T-helper 2 cell treated with Interferon-gamma antibody and Interleukin-4, amounts not matched to agents 5 μg/mL and 100 μg/mL, for 36 hours (primary cell): ENCODE results near the gene TSC22D3.

Experiments used
- DNase-seq: peaks from one replicate; pipeline ENCODE4 v3.0.0; 2021; ENCODE audit warnings: low spot score
- H3K27ac Mint-ChIP-seq: one replicate; pipeline ENCODE4 v1.8.0; 2021; ENCODE audit warnings: mild to moderate bottlenecking, mixed read lengths
- H3K27me3 Mint-ChIP-seq: one replicate; pipeline ENCODE4 v1.8.0; 2021; ENCODE audit warnings: low read depth, mixed read lengths
- H3K36me3 Mint-ChIP-seq: one replicate; pipeline ENCODE4 v1.8.0; 2021; ENCODE audit warnings: low read depth, mixed read lengths
- H3K4me1 Mint-ChIP-seq: one replicate; pipeline ENCODE4 v1.8.0; 2021; ENCODE audit warnings: low read depth, mixed read lengths
- H3K4me3 Mint-ChIP-seq: one replicate; pipeline ENCODE4 v1.8.0; 2022; ENCODE audit warnings: mild to moderate bottlenecking, moderate library complexity, mixed read lengths
- H3K9me3 Mint-ChIP-seq: one replicate; pipeline ENCODE4 v1.8.0; 2021; ENCODE audit warnings: mixed read lengths

Gene TSC22D3

DNA sequence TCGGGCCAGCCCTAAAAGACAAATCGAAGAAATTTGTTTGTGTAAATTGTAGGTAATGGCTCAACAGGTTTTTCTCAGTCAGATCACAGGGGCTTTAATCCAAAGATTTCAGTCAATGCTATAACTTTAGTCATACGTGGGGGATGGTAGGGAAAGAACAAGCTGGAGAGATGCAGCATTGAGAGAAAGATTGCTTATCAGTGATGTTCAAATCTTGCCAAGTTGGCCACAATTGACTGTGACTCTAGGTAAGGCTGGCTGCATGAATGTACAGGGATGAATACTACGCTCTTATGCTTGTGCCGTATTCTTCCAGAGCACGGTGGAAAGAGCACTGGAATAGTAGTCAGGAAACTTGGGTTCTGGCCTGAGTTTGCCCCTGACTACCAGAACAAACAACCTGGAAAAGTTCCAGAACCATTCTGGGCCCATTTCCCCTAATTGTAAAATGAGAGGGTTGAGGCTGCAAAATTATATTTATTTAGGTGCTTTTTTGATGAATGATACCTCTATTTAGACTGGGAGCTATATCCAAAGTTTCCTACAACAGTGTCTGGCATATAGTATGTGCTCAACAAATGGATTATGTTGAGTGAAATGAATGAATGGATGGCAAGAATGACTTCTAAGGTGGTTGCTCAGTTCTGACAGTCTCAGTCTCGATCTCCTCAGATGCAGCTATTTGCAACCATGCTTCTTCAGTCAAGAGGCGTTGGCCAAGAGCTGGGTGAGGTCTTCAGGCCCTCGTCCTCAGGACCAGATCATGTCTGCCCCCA lies 44.4 kb downstream of the TSC22D3 start:
- Mint-ChIP-seq H3K4me3 (no peak overlapping the region), H3K4me1 (no peaks in the 10 kb centered on the region), H3K9me3 (no peaks in the 10 kb centered on the region), H3K27me3 (no peaks in the 10 kb centered on the region), H3K36me3 (no peaks in the 10 kb centered on the region), H3K27ac (no peak overlapping the region)
- DNase-seq = no peak

DNA sequence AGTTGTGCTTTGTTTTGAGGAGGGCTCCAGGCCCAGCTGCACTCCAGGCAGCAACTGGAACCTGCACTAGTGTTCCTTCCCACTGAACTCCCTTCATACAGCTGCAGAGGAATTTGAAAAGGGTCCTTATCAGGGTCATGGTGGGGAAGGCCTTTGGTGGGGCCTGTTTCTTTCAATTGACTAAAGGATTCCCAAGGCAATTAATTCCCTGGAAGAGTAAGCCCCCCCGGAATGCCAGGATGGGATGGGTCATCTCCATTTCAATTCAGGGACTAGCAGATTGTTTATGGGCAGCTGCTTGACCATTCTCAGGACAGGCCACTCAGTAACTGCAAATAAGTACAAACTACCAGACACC lies 45.3 kb downstream of the TSC22D3 start:
- Mint-ChIP-seq H3K27me3 (no peaks in the 10 kb centered on the region), H3K4me3 (no peak overlapping the region), H3K9me3 (no peaks in the 10 kb centered on the region), H3K4me1 (no peaks in the 10 kb centered on the region), H3K36me3 (no peaks in the 10 kb centered on the region), H3K27ac (no peak overlapping the region)
- no peak for DNase-seq

DNA sequence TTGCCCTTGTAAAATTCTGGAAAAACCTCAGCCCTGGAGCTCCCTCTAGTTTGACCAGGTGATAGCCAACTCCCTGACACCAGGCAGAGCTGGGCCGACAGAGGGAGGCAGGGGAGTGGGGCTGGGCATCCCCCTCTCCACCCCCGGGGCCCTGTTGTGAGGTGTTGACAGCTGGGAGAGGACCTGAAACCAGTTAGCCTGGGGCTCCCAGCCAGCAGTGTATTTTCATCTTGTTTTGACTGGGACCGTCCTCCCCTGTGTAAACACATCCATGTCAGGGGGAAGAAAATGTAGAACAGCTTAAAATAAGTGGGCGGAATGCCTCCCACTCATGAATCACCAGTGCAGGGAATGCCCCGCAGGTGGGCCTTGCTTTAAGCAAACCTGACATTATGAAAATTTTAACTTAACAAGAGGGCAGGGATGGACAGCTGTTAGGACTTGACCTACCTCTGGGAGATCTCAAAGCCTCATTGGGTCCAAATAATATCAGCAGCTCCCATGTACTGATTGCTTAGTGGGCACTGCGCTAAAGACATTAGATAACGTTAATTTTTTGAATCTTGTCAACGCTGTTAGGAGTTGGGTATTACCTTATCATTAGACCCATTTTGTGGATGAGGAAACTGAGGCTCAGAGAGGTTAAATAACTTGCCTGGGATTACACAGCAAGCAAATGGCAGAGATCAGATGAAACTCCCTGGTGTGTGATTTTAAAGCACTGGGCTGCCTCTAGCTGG lies 45.9 kb downstream of the TSC22D3 start:
- no peak for DNase-seq
- H3K4me3 Mint-ChIP-seq = no peak overlapping the region
- H3K4me1 Mint-ChIP-seq = no peaks in the 10 kb centered on the region
- H3K27ac Mint-ChIP-seq = no peak overlapping the region
- H3K9me3 Mint-ChIP-seq = no peaks in the 10 kb centered on the region
- H3K27me3 Mint-ChIP-seq = no peaks in the 10 kb centered on the region
- H3K36me3 Mint-ChIP-seq = no peaks in the 10 kb centered on the region

DNA sequence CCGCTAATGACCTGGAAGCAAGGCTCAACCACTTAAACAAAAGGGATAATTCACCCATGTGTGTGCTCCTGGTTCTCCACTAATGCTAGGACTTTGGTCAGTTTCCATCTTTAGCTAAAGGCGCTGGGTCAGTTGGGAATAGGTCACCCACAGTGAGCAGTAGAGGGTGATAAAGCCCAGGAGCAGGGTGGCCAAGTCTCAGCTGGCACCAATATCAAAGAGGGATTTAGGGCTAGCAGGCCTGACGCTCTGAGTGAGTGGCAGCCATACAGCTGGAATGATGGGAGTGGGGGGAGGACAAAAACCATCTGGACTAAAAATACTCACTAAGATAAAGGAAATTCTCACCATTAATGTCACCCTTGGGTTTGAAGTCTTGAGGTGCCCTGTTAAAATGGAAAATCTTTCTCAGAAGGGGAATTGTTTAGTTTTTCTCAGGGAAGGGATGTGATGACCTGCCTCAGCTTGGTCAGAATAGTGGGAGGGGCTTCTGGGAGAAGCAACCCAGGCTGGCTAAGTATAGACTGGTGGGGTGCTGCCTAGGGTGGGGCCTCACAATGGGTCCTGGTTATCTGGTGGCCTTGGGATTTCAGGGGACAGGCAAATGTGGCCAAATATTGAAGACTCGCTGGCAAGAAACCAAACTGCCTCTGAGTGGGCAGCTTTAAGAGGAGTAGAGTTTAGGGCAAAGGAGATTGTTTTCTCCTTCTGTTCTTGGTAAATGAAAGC lies 47.1 kb downstream of the TSC22D3 start:
- Mint-ChIP-seq H3K9me3 (no peaks in the 10 kb centered on the region), H3K4me1 (no peaks in the 10 kb centered on the region), H3K4me3 (no peak overlapping the region), H3K27me3 (no peaks in the 10 kb centered on the region), H3K36me3 (no peaks in the 10 kb centered on the region), H3K27ac (no peak overlapping the region)
- no peak for DNase-seq

DNA sequence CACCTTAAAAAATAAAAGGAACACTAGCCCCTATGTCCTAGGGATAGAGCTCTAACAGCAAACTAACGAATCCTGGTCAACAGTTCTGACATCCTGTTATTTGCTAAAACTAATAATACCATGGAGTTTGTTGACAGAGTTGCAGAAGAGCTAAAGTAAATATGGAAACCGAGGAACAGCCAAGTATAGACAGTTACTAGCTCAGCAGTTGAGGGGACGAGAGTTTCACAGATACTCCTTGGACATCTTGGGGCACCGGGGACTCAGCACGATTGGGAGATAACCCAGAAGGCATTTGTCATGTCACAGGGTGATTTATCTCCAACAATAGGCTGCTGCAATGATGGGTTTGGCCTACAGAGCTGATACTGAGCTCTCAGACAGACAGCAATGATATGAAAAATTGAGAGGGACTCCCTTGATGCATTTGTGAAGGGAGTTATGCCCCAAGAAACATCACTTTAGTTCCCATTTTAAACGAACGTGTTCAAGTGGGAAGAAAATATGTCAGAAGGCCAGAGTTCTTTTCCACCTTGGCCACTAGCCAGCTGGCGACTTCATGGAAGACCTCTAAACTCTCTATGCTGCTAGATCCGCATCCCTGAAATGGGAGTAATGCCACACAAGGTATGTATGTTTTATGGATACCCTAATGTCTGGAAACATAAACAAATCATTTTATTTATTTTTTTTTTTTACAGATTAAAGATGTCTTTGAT lies 48.6 kb downstream of the TSC22D3 start:
- H3K27me3 Mint-ChIP-seq = peaks cover under 1% of the 10 kb centered on the region
- no peaks in the 10 kb centered on the region for H3K4me1 Mint-ChIP-seq
- no peak for DNase-seq
- H3K9me3 Mint-ChIP-seq = no peaks in the 10 kb centered on the region
- H3K4me3 Mint-ChIP-seq = no peak overlapping the region
- no peak overlapping the region for H3K27ac Mint-ChIP-seq
- no peaks in the 10 kb centered on the region for H3K36me3 Mint-ChIP-seq

DNA sequence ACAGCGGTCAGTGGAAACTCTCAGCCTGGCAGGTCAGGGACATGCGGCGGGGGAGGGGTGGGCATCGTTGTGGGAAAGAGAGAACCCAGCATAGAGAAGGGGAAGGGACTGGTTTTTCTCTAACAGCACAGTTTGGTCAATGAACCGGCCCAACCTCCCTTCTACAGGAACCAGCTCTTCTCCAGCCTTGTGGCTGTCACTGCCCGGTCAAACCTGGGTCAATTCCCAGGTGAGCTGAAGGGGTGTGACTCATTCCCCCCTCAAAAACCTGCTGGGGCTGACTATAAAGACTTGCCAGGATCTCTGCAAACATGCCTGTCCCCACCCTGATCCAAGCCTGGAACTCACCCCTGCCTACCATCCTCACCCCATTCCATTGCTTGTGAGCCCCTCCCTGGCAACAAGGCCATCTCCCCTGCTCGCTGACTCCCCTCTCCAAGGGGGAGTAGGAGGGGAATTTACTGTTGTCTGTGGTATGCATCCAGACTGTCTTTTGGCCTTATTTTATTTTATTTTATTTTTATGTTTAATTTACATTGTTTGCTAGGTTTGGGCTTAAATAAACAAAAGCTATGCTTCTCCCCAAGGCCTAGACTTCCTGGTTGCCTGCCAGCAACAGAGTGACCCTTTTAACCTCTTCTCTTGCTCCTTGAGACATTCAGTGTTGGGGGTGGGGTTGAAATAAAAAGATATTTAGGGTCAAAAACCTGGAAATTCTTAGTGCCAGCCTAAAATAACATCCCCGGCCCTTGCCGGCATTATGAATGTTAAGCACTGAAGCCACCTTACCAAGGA lies 49.6 kb downstream of the TSC22D3 start:
- Mint-ChIP-seq H3K4me3 (no peak overlapping the region), H3K27me3 (peaks cover 2% of the 10 kb centered on the region), H3K36me3 (no peaks in the 10 kb centered on the region), H3K4me1 (no peaks in the 10 kb centered on the region), H3K27ac (no peak overlapping the region), H3K9me3 (no peaks in the 10 kb centered on the region)
- DNase-seq = no peak

DNA sequence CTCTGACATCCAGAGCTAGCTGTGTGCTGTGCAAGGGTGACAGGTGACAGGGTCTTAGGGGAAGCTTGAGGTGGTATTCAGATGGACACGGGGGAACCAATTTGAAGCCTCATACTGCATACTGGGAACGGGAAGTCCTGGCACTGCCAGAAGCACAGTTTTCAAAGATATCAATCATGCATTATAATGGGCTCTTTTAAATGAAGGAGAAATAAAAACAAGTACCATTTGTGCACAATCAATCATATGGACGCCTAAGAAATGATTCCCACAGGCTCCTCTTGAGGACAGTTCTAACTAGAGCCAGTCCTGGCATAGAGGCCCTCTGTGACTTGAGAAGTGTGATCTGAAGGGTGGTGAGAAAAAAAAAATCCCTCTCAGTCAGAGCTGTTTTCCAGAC lies 50.9 kb downstream of the TSC22D3 start:
- no peak for DNase-seq
- no peak overlapping the region for H3K4me3 Mint-ChIP-seq
- peaks cover 2% of the 10 kb centered on the region for H3K27me3 Mint-ChIP-seq
- H3K36me3 Mint-ChIP-seq = no peaks in the 10 kb centered on the region
- no peaks in the 10 kb centered on the region for H3K9me3 Mint-ChIP-seq
- no peak overlapping the region for H3K27ac Mint-ChIP-seq
- H3K4me1 Mint-ChIP-seq = no peaks in the 10 kb centered on the region

DNA sequence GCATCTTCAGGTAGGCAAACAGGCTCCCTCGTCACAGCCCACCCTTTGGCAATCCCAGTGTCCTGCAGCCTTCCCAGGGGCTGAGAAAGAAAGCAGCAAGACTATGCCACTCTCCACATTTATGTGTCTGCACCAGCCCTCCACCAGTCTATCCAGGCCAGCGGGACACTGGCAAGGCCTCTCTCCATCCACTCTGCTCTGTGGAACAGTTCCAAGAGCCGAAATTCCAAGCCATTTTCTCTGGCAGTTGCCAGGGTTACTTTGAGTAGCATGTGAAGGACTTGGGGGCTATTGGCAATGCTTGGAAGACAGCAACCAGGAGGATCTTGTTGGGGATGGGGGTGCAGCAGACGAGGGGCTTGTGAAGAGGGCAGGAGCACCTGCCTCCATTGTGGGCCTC lies 52.1 kb downstream of the TSC22D3 start:
- Mint-ChIP-seq H3K9me3 (no peaks in the 10 kb centered on the region), H3K27ac (no peak overlapping the region), H3K27me3 (peaks cover 2% of the 10 kb centered on the region), H3K4me1 (no peaks in the 10 kb centered on the region), H3K4me3 (no peak overlapping the region), H3K36me3 (no peaks in the 10 kb centered on the region)
- DNase-seq = no peak

DNA sequence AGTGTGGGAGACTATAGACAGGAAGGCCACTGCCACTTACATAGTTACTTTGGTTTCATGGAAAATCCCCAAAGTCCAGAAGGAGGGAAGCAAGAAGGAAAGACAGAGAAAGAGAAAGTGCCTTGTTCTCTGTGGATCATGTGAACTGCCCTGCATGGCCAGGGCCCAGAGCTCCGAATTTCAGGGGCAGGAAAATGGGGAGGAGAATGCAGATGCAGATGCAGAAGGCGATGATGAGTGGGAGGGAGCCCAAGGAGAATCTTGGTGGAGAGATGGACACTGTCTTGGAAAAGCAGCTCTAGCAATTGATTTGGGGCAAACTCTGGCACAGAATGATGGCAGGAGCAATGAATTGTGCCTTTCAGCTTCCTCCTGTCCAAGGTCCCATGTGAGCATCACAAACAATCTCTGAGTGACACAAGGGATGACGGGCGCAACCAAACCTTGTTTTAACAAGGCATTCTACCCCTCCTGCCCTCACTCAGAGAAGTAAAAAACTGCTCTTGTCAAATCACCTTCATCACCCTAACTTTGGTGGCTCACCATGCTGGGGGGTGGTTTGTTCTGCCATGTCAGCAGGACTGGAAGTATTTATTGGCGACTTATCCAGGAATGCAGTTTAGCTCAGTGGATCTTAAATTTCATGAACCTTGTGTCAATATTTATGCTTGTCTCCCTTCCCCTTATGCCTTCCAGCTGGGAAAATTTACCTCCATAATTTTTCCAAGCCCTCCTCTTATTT lies 53.5 kb downstream of the TSC22D3 start:
- no peak overlapping the region for H3K4me3 Mint-ChIP-seq

DNA sequence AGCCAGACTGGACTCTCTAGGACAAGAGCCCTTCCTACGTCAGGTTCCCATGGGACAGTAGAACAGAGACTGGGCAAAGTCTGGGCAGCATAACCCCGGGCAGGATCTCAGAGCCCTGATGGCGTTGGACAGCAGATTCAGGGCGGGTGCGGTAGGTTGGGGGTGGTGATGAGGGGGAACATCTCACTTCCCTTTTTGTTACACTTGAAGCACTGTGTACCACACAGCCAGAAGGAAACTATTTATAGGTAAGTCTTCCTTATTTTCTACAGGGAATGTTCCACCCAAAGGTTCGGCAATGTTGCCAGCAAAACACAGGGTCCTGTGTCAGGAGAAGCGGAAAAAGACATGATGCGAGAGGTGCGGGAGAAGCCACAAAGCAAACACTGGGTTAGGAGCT lies 54.3 kb downstream of the TSC22D3 start:
- Mint-ChIP-seq H3K4me1 (peaks cover 10% of the 10 kb centered on the region), H3K9me3 (no peaks in the 10 kb centered on the region), H3K36me3 (no peaks in the 10 kb centered on the region), H3K27ac (no peak overlapping the region), H3K4me3 (no peak overlapping the region), H3K27me3 (peaks cover 2% of the 10 kb centered on the region)
- DNase-seq = no peak

More for the DNA sequence above, 53.5 kb downstream of the TSC22D3 start:
- no peak overlapping the region for H3K27ac Mint-ChIP-seq
- H3K9me3 Mint-ChIP-seq = no peaks in the 10 kb centered on the region
- peaks cover 10% of the 10 kb centered on the region for H3K4me1 Mint-ChIP-seq
- peaks cover 2% of the 10 kb centered on the region for H3K27me3 Mint-ChIP-seq
- DNase-seq = no peak
- H3K36me3 Mint-ChIP-seq = no peaks in the 10 kb centered on the region

DNA sequence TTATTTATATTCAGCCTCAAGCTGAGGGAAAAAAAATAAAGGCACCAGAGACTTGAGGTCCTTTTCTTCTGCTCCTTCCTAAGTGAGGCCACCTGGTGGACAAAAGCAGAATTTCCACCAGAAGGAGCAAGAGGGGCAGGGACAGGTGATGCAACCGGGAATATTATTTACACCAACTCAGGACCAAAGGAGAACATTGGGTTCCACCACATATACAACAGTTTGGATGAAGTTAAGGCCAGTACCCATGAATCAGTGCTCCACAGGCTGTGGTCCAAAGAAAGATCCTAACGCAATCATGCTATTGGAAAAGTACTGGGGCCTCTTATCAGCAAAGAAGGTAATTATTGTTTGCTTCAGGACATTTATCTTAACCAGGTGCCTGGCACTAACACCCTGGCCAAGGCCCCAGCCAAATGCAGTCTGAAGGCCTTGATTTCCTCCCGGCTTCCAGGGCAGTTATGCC lies 57.4 kb downstream of the TSC22D3 start:
- H3K4me1 Mint-ChIP-seq = peaks cover 29% of the 10 kb centered on the region
- peaks cover 27% of the 10 kb centered on the region for H3K36me3 Mint-ChIP-seq
- H3K4me3 Mint-ChIP-seq = peak overlapping the region; percentile 94
- DNase-seq = peak; percentile 45
- H3K9me3 Mint-ChIP-seq = no peaks in the 10 kb centered on the region
- peaks cover 2% of the 10 kb centered on the region for H3K27me3 Mint-ChIP-seq
- H3K27ac Mint-ChIP-seq = peak overlapping the region; percentile 95

DNA sequence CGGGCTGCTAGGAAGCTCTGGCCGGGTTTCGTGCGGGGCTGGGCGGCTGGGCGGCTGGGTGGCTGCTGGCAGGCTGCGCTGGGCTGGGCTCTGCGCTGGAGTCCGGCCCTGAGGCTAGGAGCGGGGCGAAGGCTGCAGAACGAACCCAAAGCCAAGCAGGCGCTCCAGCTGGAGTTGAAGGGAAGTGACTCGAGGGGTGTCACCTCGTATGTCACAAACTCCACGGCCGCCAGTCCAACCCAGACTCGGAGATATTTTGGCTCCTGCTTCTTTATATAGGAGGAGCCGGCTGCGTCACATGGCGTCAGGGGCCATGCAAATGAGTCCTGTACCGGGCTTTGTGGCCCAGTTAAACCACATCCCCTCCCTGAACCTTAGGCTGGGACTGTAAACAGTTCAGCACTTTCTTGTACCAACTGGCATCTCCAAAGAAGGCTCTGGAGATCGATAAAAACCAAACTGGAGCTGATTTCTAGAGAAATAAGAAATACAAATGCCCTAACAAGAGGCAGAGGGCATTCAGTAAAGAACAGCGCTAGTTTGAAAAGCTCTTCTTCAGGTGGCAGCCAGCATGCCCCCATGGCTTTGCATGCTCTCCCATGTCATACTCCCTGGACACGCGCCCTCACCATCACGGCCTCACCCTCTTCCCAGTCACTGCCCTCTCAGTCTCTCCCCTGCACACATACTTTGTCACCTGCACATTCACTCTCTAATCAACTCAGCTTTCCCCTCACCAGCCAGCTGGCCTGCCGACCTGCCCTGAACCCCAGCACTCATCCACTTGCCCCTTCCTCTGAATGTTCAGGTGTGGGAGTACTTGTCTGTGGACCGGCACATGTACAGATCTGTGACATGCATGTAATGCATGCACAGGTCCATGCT lies 58.5 kb downstream of the TSC22D3 start:
- Mint-ChIP-seq H3K27me3 (peaks cover 2% of the 10 kb centered on the region), H3K9me3 (no peaks in the 10 kb centered on the region), H3K36me3 (peaks cover 30% of the 10 kb centered on the region), H3K27ac (peak overlapping the region; percentile 95), H3K4me1 (peaks cover 38% of the 10 kb centered on the region), H3K4me3 (peak overlapping the region; percentile 94)
- peak; percentile 83 for DNase-seq
